HG03159 (cell line): Measurements from ENCODE around the gene SLCO4A1.
"Not testable (repeated sequence)": the region's sequence is repeated elsewhere in the genome, so short reads cannot be mapped to it uniquely, and the experiment has no call there.

ENCODE experiments used
- ATAC-seq: cut with Tn5 transposase; IDR thresholded peaks from one replicate; pipeline ENCODE4 v1.9.1; 2021; ENCODE audit warnings: mild to moderate bottlenecking, moderate library complexity; ENCODE audit not compliant: unreplicated experiment

The SLCO4A1 gene

GRCh38 chr20:62679978-62680589 is 37.8 kb downstream of the SLCO4A1 start:
- no peak for ATAC-seq

DNA sequence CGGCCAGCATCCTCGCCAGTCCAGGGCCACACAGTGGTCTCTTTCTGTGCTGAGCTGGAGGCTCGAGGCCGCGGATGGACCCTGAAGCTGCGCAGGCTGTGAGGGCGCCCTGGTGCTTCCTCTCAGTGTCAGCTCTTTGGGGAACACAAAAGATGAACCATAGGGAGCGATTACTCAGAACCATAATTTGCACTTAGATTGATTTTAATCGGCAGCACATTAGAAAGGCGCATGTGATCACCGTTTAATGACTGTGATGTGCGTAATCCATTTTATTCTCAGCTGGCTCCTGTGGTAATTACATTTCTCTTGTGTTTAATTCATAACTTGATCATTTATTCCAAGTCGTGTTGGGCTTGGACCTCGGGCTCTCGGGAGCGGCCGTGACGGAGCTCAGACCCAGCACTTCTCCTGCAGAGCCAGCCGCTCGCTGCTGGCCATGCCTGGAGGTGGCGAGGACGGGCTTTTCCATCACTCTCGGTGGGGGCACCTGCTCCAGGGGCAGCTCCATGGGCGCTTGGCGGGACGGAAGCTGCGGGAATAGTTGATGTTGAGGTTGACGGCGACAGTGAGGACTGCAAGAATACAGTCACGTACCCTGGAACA is 40.7 kb downstream of the SLCO4A1 start:
- no peak for ATAC-seq

GRCh38 chr20:62683660-62684322 is 41.5 kb downstream of the SLCO4A1 start:
- not testable (repeated sequence) for ATAC-seq

DNA sequence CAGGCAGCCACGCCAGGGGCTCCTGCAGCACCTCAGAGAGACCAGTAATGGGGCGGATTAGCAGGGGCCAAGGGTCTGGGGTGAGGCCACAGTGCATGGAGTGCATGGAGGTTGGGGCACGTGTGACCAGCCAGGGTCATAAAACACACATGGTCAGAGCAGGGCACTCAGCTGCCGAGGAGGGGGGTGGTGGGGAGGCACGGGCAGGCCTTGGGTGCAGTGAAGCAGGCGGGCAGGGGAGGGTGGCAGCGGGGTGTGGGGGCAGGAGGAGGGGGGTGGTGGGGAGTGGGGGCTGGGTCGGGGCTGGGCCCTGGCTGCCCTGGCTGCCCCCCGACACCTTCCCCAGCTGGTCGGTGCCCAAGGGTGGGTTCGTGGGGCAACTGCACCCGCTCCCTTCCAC is 42.7 kb downstream of the SLCO4A1 start:
- no peak for ATAC-seq

DNA sequence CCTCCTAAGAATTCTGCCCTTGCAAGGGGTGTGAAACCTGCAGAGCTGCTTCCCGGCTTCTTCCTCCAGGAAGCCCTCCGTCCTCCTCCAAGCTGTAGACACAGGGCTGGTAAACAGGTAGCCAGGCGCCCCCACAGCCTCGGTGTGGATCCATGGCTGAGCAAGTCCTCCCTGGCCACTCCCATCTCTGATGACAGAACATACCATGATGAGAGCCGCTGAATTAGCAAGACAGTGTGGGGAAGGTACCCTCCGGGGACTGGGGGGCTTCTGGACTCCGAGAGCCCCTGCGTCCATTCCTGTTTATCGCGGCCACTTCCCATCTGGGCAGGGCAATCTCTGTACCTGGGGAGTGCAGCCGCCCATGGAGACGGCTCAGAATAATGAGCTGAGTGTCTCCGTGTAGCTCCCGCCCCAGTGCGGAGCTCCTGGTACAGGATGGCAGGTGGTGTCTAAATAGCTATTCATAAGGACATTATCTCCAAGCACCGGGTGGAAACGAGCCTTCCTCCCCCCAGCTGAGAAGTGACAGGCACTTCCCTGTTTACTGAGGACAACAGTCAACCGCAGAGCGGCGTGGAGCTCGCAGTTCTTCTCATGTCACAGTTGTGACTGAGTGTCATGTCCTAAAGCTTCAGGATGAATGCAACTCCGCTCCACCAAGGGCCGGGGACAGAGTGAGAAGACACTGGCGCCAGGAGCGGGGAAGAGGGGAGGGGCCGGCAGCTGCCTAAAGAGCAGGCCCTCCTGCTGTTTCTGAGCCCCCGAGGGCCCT is 43.7 kb downstream of the SLCO4A1 start:
- ATAC-seq = no peak

- ATAC-seq = no peak
Measured at GRCh38 chr20:62686869-62687830, 44.8 kb downstream of the SLCO4A1 start.

GRCh38 chr20:62688083-62688482 is 45.8 kb downstream of the SLCO4A1 start:
- ATAC-seq = no peak

GRCh38 chr20:62688855-62689460 is 46.7 kb downstream of the SLCO4A1 start:
- ATAC-seq = no peak

GRCh38 chr20:62689861-62690260 is 47.6 kb downstream of the SLCO4A1 start:
- no peak for ATAC-seq

GRCh38 chr20:62690261-62690820 is 48.0 kb downstream of the SLCO4A1 start:
- ATAC-seq = no peak

DNA sequence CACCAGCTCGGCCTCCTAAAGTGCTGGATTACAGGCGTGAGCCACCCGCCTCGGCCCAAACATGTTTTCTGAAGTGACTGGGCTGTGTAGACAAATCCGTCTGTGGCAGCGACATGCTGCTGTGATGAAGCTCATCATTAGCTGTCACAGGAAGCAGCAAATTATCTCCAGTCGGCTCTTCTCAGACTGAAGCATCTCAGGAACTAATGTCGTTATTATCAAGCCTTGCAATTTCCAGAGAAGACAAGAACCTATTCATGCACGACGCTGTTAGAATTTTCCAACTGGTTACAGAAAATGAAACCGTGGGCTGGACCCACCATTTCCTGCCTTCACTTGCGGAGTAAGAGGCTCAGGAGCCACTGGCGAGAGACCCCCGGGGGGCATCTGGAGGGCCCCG is 49.2 kb downstream of the SLCO4A1 start:
- no peak for ATAC-seq

- no peak for ATAC-seq
Measured at GRCh38 chr20:62692176-62692575, 49.9 kb downstream of the SLCO4A1 start.

GRCh38 chr20:62692801-62693523 is 50.7 kb downstream of the SLCO4A1 start:
- ATAC-seq = no peak

DNA sequence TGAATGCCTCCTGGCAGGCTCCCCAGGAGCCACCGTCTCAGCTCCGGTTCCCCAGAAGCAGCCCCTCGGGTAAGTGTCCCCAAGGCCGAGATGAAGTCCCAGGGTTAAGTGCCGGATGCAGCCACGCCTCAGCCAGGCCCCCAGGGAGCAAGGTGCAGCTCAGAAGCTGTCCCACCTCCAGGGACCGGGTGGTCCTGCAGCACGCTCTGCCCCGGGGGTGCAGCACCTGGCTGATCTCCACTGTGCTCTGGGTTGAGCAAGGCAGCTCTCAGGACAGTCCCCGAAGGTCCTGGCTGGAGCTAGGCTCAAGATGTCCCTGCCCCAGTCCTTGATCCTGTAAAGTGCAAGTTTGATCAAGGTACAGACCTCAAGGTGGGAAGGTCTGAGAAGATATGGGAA is 51.2 kb downstream of the SLCO4A1 start:
- ATAC-seq = no peak

- ATAC-seq = no peak
Measured at GRCh38 chr20:62694106-62694505, 51.8 kb downstream of the SLCO4A1 start.

- no peak for ATAC-seq
Measured at GRCh38 chr20:62694868-62695267, 52.6 kb downstream of the SLCO4A1 start.

- ATAC-seq = no peak
Measured at GRCh38 chr20:62695448-62696414, 53.4 kb downstream of the SLCO4A1 start.

- no peak for ATAC-seq
Measured at GRCh38 chr20:62696434-62696957, 54.2 kb downstream of the SLCO4A1 start.
